Psoas muscle (tissue), 8 donors: Measurements from ENCODE around the gene CLDN14. TPM values are rescaled to one million over a fixed set of nuclear protein-coding genes. Genes with fewer than 3 reads are reported as not detected.

Source experiments
- ATAC-seq, 4 donors: fragments of 200-7000 bp; cut with Tn5 transposase; one replicate each; pipeline ENCODE4 v1.9.1; 2020; ENCODE audit warnings: moderate library complexity in 3 of 4, mild to moderate bottlenecking in 2 of 4
- DNase-seq, 2 donors: peaks; one replicate each; pipeline ENCODE4 v3.0.0-alpha.2; 2020
- H3K27ac ChIP-seq: fragments of 200-600 bp; one replicate; pipeline ENCODE4 v1.8.0; 2022
- H3K27me3 ChIP-seq, 3 donors: fragments of 200-600 bp in 1 of 3; one replicate each; pipeline versions ENCODE4 v1.6.1 to v1.8.0; 2013 to 2022; ENCODE audit warnings: low read length in 2 of 3, mild to moderate bottlenecking in 2 of 3, moderate library complexity in 1 of 3; ENCODE audit not compliant: insufficient read depth in 3 of 3
- H3K36me3 ChIP-seq, 2 donors: fragments of 200-600 bp in 1 of 2; one replicate each; pipeline versions ENCODE4 v1.6.1 to v1.8.0; 2013 to 2022; ENCODE audit warnings: low read depth in 1 of 2, mild to moderate bottlenecking in 1 of 2, moderate library complexity in 1 of 2; ENCODE audit not compliant: insufficient read depth in 1 of 2
- H3K4me1 ChIP-seq: fragments of 200-600 bp; one replicate; pipeline ENCODE4 v1.8.0; 2022
- H3K4me3 ChIP-seq: fragments of 200-600 bp; one replicate; pipeline ENCODE4 v1.8.0; 2022; ENCODE audit warnings: mild to moderate bottlenecking
- H3K9me3 ChIP-seq: fragments of 200-600 bp; one replicate; pipeline ENCODE4 v1.8.0; 2022
- CTCF ChIP-seq: fragments of 200-600 bp; IDR thresholded peaks from one replicate; pipeline ENCODE4 v1.8.0; 2022; ENCODE audit warnings: antibody characterized with exemption
- WGBS, 3 donors: extraction: QIAGEN DNeasy Blood & Tissue Kit; methylation state at CpG; one replicate each; pipeline versions ENCODE4 v1.1.6 to v1.1.7; 2013; 5-methylcytosine and 5-hydroxymethylcytosine counted together
- intact Hi-C, 2 donors: fragments of 100-400 bp; cut with DNase I; formaldehyde crosslinking; loops; one replicate each; pipeline versions ENCODE4 v1.11.0 to v1.14.2; 2022
- polyA plus RNA-seq, 3 donors: library from polyadenylated mRNA; stranded (reverse); fragments of 200-250 nt; gene quantifications; one replicate each; pipeline ENCODE4 v1.2.3, GENCODE V29; 2013
- total RNA-seq, 4 donors: library from RNA; stranded (reverse); fragmentation: NEBNext Ultra II Directional in 2 of 4; extraction: Animal tissue kit (Norgen Biotek cat#: 25700) in 2 of 4; gene quantifications; one replicate each; pipeline versions ENCODE4 v1.2.1 to v1.2.4, GENCODE V29; 2021 to 2023
- donor health status: healthy with polysubstance abuse.
- donor health status: DM: no; HTN: no; CAD: no; lungs with moderate emphysema.
- donor health status: Bipolar disorder and iron deficiency.
- donor health status: healthy.
- donor health status: DM: yes; HTN: yes; CAD: no.
- donor health status: DM: no; HTN: no; CAD: no.
- donor health status: DM: no; HTN: no; CAD: no.
- donor health status: DM: yes; HTN: yes; CAD: no.

The CLDN14 gene
- total and polyA plus RNA-seq, 7 donors, result 0.04 to 0.31 (median 0.07) TPM; not detected in 4

GRCh38 chr21:36428761-36429432 lies 51.0 kb downstream of the CLDN14 start:
- Histone ChIP-seq H3K4me1 (peaks cover 20% of the 10 kb centered on the region), H3K27ac (peak overlapping the region; percentile 94), H3K27me3 (no peaks in the 10 kb centered on the region), H3K9me3 (no peaks in the 10 kb centered on the region), H3K4me3 (peak overlapping the region; percentile 63), H3K36me3 (no peaks in the 10 kb centered on the region)
- 67 to 87% (median 74%) methylated on average over 12 of the region's 12 CpGs for WGBS, 3 donors
- DNase-seq (no peak), ATAC-seq (peak in 1 of 4 donors; percentile 6)
- TF ChIP-seq CTCF, result no peak
- intact Hi-C loops, result loop anchor here in 1 of 2 donors (10.0 kb wide), 2 partner anchors 266 to 496 kb away; partner anchors contain the start of gene SIM2

DNA sequence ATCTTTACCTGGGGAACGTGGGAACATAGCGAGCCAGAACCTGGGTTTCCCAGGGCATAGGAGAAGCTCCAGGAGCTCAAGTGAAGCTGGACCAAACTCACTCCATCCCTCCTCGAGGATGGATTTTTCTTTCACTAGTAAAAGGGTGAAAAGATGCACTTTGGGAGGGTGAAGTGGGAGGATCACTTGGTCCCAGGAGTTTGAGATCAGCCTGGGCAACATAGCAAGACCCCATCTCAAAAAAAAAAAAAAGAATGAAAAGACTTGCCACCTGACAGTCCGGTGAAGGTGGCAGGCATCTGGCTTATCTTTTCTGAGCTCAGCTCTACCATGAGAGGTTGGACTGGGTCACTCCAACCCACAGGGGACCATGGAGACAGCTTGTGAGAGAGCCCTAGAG lies 52.4 kb downstream of the CLDN14 start:
- Histone ChIP-seq H3K27ac (no peak overlapping the region), H3K4me1 (peaks cover 20% of the 10 kb centered on the region), H3K9me3 (no peaks in the 10 kb centered on the region), H3K27me3 (no peaks in the 10 kb centered on the region), H3K36me3 (no peaks in the 10 kb centered on the region), H3K4me3 (no peak overlapping the region)
- intact Hi-C loops, result loop anchor here in 1 of 2 donors (10.0 kb wide), 2 partner anchors 267 to 497 kb away; partner anchors contain the start of gene SIM2
- no peak for TF ChIP-seq CTCF
- ATAC-seq, result no peak
- WGBS, 3 donors, result 91 to 94% (median 91%) methylated on average over 4 of the region's 4 CpGs
- DNase-seq, result no peak

- Histone ChIP-seq H3K4me1 (peaks cover 11% of the 10 kb centered on the region), H3K9me3 (no peaks in the 10 kb centered on the region), H3K36me3 (no peaks in the 10 kb centered on the region), H3K27me3 (no peaks in the 10 kb centered on the region), H3K4me3 (no peak overlapping the region), H3K27ac (no peak overlapping the region)
- ATAC-seq (no peak), DNase-seq (peak in 1 of 2 donors; percentile 37)
- TF ChIP-seq CTCF, result no peak
- intact Hi-C loops, result loop anchor here in 1 of 2 donors (10.0 kb wide), 2 partner anchors 270 to 500 kb away; partner anchors contain the start of gene SIM2
- 73 to 78% (median 77%) methylated on average over 9 of the region's 9 CpGs for WGBS, 3 donors
Observed at GRCh38 chr21:36425286-36425685, 54.6 kb downstream of the CLDN14 start.

GRCh38 chr21:36424592-36424991 lies 55.3 kb downstream of the CLDN14 start:
- no peak for DNase-seq
- no peaks in the 10 kb centered on the region for H3K36me3 ChIP-seq
- H3K27ac ChIP-seq, result no peak overlapping the region
- peaks cover 11% of the 10 kb centered on the region for H3K4me1 ChIP-seq
- no peak for ATAC-seq
- no peak overlapping the region for H3K4me3 ChIP-seq
- TF ChIP-seq CTCF, result no peak
- WGBS, 3 donors, result 90 to 97% (median 93%) methylated on average over 8 of the region's 8 CpGs
- intact Hi-C loops, result loop anchor here in 1 of 2 donors (5.0 to 10.0 kb wide), 3 partner anchors 163 to 500 kb away; partner anchors contain the start of gene SIM2
- no peaks in the 10 kb centered on the region for H3K27me3 ChIP-seq
- H3K9me3 ChIP-seq, result no peaks in the 10 kb centered on the region
